ENCODE results near the gene CTTNBP2.

The CTTNBP2 gene

GRCh38 chr7:117793521-117793920 lies 79.7 kb downstream of the CTTNBP2 start:
- in situ Hi-C loops (cut with MboI; ENCODE audit: low sequenced_read_pairs), result no loop called here

DNA sequence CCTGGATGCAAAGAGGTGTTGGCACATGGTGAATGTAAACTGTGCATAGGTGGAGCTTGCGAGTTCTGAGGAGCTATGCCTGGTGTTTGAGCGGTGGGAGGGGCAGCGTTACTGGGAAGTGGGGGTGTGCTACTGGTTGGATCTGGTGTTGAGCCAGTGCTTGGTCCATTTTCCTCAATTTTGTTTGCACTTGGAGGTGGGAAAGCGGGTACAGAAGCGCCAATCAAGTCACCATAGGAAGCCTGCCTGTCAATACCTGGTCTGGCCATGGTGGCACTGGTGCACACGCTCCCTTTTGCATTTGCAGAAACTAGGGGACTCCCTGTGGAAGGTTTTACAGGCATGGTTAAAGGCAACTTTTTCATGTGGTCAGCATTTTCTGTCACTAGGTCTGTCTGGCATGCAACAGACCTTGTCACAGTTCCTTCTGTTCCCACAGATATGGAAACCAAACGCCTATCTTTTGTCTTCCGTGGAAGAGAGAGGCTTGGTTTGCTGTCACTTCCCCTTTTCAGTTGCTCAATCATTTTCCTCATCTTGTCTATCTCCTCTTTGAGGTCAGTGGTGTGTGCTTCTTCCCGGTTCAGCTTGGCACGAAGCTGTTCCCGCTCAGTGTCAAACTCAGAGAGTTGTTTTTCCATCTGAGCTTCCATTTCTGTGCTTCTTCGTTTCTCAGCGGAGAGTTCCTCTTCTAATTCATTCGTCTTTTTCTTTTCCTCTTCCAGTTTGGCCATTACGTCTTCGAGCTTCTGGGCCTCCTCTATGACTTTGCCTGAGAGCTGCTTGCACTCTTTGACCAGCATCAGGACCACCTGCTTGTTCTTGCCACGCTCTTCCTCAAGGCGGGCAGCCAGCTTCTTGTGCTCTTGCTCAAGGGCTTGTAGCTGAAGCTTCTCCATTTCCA lies 81.1 kb downstream of the CTTNBP2 start:
- in situ Hi-C loops (cut with MboI; ENCODE audit: low sequenced_read_pairs), result no loop called here

- in situ Hi-C loops (cut with MboI; ENCODE audit: low sequenced_read_pairs), result no loop called here
These were observed 82.5 kb downstream of the CTTNBP2 start for GRCh38 chr7:117790731-117791130.

DNA sequence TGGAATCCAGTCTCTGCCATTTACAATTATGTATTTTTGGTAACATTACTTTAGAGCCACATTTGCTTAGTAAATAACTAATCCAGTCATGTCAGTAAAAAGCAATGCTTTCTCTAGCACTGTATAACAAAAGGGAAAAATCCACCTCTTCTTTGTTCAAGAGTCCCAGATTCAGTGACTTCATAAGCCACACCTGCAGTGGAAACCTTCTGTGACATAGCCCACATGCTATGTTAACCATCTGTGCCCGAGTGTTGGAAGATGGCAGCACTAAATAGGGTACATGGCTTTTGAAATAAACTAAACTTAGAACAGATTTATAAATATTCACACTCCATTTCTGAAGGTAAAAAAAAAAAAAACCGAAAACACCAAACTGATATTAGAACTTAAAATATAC lies 83.0 kb downstream of the CTTNBP2 start:
- in situ Hi-C loops (cut with MboI; ENCODE audit: low sequenced_read_pairs), result no loop called here

GRCh38 chr7:117785431-117785830 lies 87.8 kb downstream of the CTTNBP2 start:
- in situ Hi-C loops (cut with MboI; ENCODE audit: low sequenced_read_pairs), result no loop called here

GRCh38 chr7:117784315-117784714 lies 88.9 kb downstream of the CTTNBP2 start:
- in situ Hi-C loops (cut with MboI; ENCODE audit: low sequenced_read_pairs), result no loop called here

DNA sequence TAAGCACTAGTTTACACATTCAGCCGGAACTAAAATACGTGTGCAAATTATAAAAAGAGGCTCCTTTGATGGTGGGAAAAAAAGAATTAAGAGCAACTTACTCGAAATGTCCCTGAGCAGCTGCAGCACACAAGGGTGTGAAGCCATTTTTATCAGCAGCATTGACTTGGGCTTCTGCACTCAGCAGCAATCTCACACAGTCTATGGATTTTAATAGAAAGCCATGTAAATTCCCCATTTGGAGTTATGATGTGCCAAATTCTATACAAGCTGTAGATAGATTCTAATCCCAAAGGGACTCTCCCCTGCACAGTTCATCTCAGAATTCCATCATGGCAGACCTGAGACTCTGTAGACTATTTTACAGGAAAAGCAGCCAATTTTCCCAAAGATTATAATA lies 90.5 kb downstream of the CTTNBP2 start:
- in situ Hi-C loops (cut with MboI; ENCODE audit: low sequenced_read_pairs), result no loop called here

- in situ Hi-C loops (cut with MboI; ENCODE audit: low sequenced_read_pairs), result no loop called here
These were observed 91.5 kb downstream of the CTTNBP2 start for GRCh38 chr7:117781707-117782106.

- in situ Hi-C loops (cut with MboI; ENCODE audit: low sequenced_read_pairs), result no loop called here
These were observed 92.4 kb downstream of the CTTNBP2 start for GRCh38 chr7:117780832-117781231.

DNA sequence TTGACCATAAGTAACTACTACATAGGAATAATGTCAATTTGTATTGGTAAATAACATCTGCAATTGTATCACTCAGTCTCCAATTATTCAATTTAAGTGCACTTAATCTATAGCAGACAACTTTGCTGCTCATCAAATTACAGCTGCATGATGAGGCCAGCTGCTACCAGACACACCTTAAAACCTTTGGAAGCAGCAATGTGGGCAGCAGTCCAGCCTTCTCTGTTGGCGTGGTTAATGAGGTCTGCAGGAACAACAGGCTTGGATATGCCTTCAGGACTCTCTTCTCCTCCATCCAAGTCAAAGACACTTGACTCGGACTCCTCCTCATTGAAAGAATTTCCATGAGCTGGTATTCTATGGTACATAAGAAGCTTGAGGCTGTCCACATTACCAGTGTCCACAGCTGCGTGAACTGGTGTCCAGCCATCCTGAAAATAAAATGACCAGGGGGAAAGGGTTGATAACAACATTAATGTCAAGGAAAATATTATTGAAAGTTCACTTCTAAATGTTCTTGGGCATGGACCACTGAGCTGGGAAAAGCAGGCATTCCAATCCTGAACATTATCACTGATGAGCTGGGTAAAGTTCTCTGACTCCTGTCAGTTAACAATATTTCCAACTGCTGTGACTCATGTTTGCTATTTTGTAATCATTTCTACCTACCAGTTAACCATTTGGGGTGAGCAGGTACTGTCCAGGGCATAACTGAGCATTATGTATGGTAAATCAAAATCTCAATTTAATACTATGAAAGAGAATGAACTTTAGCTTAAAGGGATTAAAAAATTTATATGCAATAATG lies 95.7 kb downstream of the CTTNBP2 start:
- in situ Hi-C loops (cut with MboI; ENCODE audit: low sequenced_read_pairs), result no loop called here

GRCh38 chr7:117776224-117776623 lies 97.0 kb downstream of the CTTNBP2 start:
- in situ Hi-C loops (cut with MboI; ENCODE audit: low sequenced_read_pairs), result no loop called here

DNA sequence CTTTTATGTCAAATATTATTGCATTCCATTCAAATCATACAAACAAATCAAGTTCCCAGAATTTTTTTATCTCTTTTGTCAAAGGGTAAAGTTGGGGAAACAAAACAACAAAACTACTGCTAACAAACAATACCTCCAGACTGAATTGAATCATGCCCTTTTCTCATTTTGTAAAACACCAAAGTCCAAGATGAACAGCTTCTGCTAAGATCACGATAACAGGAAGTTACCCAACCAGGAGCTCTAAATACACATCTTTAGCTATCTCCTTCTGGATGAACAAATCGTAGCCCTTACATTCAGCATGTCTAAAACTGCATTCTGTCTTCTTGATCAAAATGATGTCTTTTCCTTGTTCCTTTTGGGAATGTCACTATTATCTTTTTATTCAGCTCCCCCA lies 97.4 kb downstream of the CTTNBP2 start:
- in situ Hi-C loops (cut with MboI; ENCODE audit: low sequenced_read_pairs), result no loop called here

DNA sequence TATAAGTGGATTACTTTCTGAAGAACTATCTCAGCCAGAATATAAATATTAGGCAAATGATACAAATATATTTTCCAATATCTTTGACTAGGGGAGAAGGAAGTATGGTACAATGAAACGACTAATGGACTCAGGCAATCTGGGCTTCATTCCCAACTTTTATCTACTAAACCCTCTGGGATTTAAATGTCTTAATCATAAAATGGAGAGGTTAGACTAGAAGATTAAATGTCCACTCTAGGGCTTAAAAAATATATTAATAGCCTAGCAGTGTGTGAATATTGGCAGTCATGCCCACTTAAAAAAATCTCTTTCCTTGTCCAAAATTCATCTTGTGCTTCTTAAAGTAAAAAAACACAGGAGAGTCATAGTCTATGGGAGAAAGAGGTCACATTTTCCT lies 98.3 kb downstream of the CTTNBP2 start:
- in situ Hi-C loops (cut with MboI; ENCODE audit: low sequenced_read_pairs), result no loop called here

DNA sequence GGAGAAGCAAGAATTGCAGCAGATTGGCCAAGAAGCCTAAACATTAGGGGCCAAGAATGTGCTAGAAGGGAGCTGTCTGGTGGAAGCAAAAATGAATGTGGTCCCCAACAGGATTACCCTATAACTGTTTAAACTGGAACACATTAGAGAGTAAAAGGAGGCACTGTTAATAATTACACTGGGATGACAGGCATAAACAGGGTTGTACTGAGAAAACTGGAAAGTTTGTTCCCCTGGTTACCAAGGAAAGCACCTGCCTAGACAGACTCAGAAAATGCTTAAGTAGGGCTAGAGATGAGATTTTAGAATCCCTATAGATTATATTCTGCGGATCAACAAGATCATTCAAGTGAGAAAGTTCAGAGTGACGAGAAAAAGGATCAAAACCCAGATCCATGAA lies 100.8 kb downstream of the CTTNBP2 start:
- in situ Hi-C loops (cut with MboI; ENCODE audit: low sequenced_read_pairs), result no loop called here

DNA sequence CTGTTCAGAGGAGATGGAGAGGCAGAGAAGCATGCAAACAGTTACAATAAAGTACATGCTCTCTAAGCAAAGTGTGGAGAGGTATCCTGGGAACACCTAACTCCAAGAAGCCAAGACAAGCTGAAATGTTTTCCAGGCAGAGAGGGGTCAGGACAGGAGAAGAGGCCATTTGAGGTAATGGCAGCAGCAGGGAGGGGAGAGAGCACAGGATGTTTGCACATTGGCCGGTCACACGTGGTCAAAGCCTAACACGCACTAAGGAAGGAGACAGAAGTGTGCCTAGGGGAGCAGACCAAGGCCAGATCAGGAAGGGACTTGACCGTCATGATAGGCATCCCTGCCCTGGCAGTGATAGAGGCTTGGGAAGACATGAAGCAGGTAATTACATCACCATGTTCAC lies 101.5 kb downstream of the CTTNBP2 start:
- in situ Hi-C loops (cut with MboI; ENCODE audit: low sequenced_read_pairs), result no loop called here

DNA sequence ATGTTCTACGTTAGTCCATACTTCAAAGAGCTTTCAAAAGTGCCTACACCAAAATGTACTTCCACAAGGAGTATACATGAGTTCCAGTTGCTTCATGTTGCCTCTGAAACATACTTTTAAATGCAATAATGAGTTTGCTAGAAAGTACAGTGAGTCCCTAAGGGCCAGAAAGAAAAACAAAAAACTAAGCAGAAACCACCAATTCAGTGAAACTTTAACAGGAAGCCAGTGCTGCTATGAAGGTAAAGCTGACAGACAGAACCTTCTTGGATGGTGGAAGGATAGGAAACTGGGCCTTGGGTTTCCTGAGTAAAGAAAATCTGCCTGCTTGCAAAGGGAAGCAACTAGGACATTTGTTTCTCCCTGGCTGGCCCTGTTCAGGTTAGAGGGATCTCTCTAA lies 104.2 kb downstream of the CTTNBP2 start:
- in situ Hi-C loops (cut with MboI; ENCODE audit: low sequenced_read_pairs), result no loop called here

DNA sequence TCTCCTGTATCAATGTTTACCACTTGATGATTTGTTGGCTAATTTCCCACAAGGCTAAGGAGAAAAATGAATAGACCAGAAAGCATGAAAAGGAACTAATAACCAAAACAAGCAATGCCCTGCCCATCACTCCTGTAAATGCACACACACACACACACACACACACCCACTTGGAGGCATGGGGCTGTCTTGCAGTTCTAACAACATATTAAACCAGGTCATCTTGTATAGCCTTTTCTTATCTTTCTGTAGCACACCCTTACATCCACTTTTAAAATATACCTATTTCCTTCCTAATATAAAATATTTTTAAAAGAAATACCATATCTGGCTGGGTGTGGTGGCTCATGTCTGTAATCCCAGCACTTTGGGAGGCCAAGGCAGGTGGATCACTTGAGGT lies 105.3 kb downstream of the CTTNBP2 start:
- in situ Hi-C loops (cut with MboI; ENCODE audit: low sequenced_read_pairs), result no loop called here

DNA sequence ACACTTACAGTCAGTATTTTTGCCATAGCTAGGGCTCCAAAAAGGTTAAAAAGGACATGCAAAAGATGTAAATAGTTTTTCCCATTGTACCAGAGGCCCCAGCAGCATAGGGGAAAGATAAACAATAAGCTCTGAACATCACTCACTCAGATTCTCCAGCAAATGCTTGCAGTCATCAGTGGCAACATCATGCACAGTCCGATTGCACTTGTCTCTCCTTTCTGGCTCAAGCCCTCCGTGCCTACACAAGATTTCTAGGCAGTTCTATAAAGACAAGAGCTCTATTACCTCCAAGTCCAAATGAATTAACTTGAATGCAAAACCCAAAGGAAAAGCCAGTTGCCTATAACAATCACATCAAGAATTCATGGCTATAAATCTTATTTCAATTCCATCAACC lies 106.3 kb downstream of the CTTNBP2 start:
- in situ Hi-C loops (cut with MboI; ENCODE audit: low sequenced_read_pairs), result no loop called here

GRCh38 chr7:117764031-117764430 lies 109.2 kb downstream of the CTTNBP2 start:
- in situ Hi-C loops (cut with MboI; ENCODE audit: low sequenced_read_pairs), result no loop called here

GRCh38 chr7:117762055-117762454 lies 111.2 kb downstream of the CTTNBP2 start:
- in situ Hi-C loops (cut with MboI; ENCODE audit: low sequenced_read_pairs), result no loop called here

GRCh38 chr7:117759950-117760640 lies 113.1 kb downstream of the CTTNBP2 start:
- in situ Hi-C loops (cut with MboI; ENCODE audit: low sequenced_read_pairs), result no loop called here

Measured in hTERT RPE-1 (cell line).